22Rv1 (cell line): ENCODE results near the gene SLC22A7.

Source experiments
- H3K27ac ChIP-seq: fragments of 450-650 bp; 2 replicates; pipeline ENCODE4 v1.5.1; 2017
- CTCF ChIP-seq: fragments of 450-650 bp; IDR thresholded peaks from 2 replicates; pipeline ENCODE4 v1.5.1; 2017; ENCODE audit warnings: mild to moderate bottlenecking
- ZFX ChIP-seq: fragments of 450-650 bp; IDR thresholded peaks from 2 replicates; pipeline ENCODE4 v1.6.1; 2017; ENCODE audit warnings: antibody characterized with exemption, borderline replicate concordance

Gene SLC22A7

GRCh38 chr6:43308990-43309477, 11.0 kb downstream of the SLC22A7 start:
- no peak overlapping the region for H3K27ac ChIP-seq
- TF ChIP-seq CTCF (no peak), ZFX (no peak)

- TF ChIP-seq ZFX (no peak), CTCF (no peak)
- no peak overlapping the region for H3K27ac ChIP-seq
Measured at GRCh38 chr6:43310134-43310533, 12.1 kb downstream of the SLC22A7 start.

- no peak overlapping the region for H3K27ac ChIP-seq
- no peak for TF ChIP-seq ZFX
- no peak for TF ChIP-seq CTCF
Measured at GRCh38 chr6:43310624-43311023, 12.6 kb downstream of the SLC22A7 start.

- no peak overlapping the region for H3K27ac ChIP-seq
- TF ChIP-seq CTCF: no peak
- TF ChIP-seq ZFX: no peak
Measured at GRCh38 chr6:43311666-43312065, 13.6 kb downstream of the SLC22A7 start.

GRCh38 chr6:43313813-43314212, 15.8 kb downstream of the SLC22A7 start:
- no peak overlapping the region for H3K27ac ChIP-seq
- TF ChIP-seq CTCF (no peak), ZFX (no peak)

GRCh38 chr6:43318011-43318410, 20.0 kb downstream of the SLC22A7 start:
- no peak overlapping the region for H3K27ac ChIP-seq
- TF ChIP-seq ZFX (no peak), CTCF (no peak)

GRCh38 chr6:43325876-43326275, 27.8 kb downstream of the SLC22A7 start:
- H3K27ac ChIP-seq: no peak overlapping the region
- TF ChIP-seq CTCF (no peak), ZFX (no peak)
